NCI-H2029 treated with DMSO at 0.1 percent for 48 hours (cell line): Measurements from ENCODE around the gene GFY.

ENCODE experiments used
- DNase-seq: peaks from one replicate; lab custom pipeline; 2025; lab: John Stamatoyannopoulos, UW

Gene GFY, protein sequence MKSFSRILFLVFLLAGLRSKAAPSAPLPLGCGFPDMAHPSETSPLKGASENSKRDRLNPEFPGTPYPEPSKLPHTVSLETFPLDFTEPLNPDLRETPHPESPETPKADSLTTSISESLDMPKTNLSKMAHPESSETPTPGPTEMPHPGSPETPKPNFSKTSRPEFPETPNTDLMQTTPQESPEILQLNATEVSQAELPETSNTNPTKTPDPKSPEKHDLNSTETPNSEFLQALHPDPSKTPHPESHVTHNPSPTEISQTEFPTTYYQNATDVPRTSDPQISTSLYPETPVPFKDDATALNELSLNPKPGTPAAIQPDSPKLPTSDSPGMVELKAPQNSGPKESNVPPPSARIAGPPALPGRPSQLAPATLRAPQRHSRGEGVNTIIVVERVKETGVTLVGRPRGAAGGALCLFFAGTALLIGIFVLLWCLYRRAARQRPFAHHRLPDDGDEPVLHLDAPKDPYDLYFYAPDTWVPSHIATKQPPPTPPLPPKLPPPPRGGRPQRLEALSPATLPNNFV

DNA sequence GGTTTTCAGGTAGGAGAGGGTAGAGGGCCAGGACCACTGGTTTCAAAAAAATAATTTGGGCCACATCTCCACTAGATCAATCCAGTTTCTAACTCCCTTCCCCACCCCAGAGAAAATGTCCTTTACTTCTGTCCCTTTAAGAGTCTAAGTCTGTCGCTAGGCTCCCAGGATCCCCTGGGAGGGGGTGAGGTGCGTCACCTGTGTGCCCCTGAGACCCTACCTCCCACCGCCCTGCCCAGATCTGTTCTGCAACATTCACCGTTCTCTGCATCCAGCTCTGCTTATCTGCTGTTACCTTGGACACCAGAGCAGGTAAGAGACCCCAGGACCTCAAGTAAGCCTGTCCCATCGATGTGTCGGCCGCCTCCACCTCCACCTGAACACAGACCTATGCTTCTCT, at the start of gene GFY:
GFY (plus strand) TSS at position 211 of the 400 bp plus-strand sequence. CDS start 1,043 bp downstream, outside the sequence.
- DNase-seq, result no peak

DNA sequence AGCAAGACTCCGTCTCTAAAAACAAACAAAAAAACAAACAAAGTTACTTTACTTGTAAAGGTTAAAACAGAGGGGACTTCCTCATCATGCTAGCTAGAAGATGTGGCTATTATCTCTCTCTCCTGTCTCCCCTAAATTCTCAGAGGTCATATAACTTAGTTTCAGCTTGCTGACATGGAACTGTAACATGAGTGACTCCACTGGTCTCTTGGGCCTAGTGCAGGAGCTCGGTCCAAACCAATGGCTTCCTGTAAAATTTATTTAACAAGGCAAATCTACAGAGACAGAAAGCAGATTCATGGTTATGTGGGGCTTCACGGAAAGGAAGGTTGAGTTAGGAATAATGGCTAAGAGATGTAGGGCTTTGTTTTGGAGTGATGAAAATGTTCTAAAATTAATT, 46.7 kb upstream of the GFY start:
- no peak for DNase-seq

DNA sequence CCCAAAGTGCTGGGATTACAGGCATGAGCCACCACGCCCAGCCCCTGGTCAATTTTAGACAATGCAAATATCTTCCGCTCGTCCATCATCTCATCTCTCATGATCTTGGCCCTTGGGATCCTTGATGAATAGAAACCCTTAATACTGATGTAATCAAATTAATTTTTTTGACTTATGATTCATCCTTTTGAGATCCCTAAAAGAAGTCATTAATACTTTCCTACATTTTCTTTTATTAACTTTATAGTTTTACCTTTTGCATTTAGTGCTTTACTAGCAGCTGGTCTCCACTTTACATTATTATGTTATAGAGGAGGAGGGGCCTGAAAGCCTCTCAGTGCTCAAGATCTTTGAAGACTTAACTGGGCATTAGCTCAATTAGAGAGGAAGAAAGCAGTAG, 44.8 kb upstream of the GFY start:
- DNase-seq, result no peak

DNA sequence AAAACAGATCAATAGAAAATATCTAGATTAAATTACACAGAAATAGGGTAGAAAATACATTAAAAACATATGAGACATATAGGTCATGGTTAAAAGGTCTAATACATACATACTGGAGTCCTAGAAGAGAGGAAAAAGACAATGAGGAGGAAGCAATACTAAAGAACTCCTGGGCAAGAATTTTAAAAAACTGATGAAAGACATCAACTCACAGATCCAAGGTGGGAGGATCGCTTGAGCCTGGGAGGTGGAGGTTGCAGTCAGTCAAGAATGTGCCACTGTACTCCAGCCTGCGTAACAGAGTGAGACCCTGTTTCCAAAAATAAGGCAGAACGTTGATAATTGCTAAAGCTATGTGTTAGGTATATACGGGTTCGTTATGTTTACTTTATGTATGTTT, 42.5 kb upstream of the GFY start:
- no peak for DNase-seq

DNA sequence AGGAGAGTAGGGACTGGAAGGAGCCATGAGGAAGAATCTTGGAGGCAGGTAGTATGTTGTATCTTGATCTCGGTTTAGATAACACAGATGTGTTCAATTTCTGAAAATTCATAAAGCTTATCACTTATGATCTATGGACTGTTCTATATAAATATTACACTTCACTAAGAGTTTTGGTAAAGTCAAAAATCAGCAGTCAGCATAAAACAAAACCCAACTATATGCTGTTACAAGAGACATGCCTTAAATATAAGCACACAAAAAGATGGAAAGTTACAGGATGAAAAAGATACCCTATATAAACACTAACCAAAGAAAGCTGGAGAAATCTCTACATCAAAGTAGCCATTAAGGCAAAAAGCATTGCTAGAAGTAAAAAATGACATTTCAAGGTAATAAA, 41.6 kb upstream of the GFY start:
- DNase-seq, result no peak

DNA sequence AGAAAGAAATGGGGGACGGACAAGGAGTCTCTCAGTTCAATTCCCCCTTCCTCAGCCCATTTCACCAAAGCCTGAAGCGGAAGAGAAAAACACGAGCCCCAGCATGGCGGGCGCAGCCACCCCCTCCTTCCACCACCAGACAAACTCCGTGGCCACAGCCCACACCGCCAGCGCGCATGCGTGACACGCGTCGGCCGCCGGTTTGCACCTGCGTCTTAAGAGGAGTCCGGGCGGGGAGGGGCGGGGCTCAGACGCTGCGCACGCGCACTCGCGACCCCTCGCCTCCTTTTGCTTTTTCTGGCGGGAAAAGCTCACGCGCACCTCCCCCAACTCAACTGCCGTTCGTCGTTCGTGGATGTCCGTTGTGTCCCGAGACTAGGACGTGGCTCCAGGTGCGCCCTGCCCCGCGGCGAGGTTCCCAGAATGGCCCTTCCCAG, 37.2 kb upstream of the GFY start, which contains the start of gene KASH5:
KASH5 (plus strand) TSS at position 314 of the 437 bp plus-strand sequence. CDS start 2,635 bp downstream, outside the sequence.
- DNase-seq, result peak; percentile 31

DNA sequence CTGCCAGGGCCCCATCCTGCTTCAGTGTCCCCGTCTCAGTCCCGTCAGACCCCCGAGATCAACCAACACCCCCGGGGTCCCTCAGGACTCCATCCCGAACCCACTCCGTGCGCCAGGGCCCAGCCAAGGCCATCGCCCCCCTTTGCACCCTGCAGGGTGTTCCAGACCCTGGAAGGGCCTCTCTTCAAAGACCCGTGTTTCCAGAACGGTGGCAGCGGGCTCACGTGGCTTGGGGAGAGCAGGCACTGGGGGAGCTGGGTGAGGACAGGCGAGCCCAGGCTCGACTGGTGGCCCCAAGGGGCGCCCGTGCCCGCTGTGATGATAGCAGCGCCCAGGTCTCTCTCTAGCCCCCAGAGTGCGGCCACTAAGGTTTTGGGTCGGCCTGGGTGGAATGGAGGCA, 35.8 kb upstream of the GFY start:
- no peak for DNase-seq

DNA sequence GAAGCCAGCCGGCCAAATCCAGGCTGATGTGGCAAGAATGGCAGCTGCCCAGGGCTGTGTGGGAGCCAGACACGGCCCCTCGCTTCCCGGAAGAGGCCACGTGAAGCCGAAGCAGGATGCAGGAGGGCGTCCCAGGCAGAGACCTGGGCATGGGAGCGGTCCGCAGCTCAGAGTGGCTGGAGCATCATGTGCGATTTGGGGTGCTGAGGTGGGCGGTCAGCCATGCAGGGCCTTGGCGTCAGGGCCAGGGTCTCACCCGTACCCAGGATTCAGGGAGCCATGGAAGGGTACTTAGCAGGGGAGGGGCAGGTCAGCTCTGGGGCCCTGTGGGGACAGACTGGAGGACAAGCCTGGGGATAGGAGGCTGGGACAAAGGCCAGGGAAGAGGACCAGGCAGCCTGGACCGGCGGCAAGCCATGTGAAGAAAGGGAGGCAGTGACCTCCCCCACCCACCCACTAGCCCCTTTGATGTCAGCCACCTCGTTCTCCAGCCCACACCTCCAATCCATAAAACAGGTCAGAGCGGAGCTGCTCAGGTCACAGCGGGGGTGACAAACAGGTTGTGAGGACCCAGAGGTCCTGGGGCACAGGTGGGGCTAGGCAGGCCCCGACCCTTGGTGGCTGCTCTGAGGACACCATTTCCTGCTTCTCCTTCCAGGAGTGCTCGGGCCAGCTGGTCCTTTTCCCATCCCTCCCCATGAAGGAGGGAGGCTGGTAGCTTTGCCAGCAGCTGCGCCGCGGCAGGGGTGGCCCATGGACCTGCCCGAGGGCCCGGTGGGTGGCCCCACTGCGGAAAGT, 34.9 kb upstream of the GFY start:
- DNase-seq, result no peak

DNA sequence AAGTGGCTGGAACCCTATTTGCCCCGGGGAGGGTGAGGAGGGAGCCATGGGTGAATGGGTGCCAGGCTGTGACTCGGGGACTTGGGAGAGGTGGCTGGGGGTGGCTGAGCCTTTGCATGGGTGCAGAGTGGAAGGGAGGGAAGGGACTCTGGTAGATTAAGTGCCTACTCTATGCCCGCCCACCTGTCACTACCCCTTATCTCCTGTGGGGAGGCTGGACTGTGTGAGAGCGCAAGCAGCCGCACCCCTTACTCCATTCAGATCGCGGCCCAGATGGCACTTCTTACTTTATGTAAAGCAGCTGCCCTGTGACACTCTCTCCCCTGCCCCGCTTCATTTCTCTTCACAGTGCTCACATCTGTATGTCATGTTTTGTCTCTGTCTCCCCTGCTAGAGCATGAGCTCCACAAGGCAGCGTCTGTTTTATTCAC, 34.2 kb upstream of the GFY start:
- no peak for DNase-seq

DNA sequence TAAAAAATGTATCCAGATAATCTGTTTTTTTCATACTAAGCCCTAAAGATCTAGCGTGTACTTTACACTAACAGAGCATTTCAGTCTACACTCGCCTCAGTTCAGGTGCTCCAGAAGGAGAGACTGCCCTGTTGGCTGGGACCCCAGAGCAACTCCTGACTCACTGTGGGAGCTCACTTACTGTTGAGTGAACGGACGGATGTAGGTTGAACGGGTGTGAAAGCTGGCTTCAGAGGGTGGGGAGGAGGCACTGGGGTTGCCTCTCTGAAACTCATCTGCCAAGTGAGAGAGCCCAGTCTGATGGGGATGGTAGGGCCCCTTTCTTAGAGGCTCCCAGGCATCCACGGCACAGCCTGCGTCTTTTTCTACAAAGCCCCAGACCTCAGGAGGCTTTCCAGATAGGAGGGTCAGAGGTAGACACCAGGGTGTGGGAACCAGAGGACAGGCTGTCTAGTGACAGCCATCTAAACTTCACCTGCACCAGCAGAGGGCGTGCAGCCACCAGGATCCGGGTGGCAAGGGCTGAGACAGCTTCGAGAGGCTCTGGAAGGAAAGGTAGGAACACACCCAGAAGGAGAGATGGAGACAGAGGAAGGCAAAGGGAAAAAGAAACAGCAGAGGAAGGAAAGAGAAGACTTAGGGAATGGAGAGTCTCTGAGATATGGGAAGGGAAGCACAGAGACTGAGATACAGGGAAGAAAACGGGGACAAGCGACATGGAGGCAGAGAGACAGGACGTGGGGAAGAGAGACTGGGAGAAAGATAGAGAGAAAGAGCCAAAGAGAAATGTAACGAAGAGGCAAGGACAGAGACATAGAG, 33.4 kb upstream of the GFY start:
- DNase-seq, result peak; percentile 81

DNA sequence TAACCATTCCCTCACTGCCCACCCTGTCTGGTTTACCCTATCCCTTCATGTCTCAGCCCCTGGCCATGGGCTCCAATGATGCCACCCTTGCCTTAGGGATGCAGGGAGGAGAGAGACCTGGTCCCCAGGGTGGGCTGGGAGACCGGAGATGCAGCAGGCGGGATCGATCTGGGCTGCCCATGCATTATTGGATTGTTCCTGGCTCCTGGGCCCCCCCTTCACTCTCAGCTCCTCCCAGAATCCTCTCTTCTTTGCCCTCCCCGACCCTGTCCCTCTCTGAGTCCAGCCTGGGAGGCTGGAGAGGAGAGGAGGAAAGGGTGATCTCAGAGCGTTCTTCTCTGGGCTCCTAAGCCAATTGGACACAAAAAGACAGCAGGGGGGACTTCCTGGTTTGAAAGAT, 31.3 kb upstream of the GFY start:
- no peak for DNase-seq

DNA sequence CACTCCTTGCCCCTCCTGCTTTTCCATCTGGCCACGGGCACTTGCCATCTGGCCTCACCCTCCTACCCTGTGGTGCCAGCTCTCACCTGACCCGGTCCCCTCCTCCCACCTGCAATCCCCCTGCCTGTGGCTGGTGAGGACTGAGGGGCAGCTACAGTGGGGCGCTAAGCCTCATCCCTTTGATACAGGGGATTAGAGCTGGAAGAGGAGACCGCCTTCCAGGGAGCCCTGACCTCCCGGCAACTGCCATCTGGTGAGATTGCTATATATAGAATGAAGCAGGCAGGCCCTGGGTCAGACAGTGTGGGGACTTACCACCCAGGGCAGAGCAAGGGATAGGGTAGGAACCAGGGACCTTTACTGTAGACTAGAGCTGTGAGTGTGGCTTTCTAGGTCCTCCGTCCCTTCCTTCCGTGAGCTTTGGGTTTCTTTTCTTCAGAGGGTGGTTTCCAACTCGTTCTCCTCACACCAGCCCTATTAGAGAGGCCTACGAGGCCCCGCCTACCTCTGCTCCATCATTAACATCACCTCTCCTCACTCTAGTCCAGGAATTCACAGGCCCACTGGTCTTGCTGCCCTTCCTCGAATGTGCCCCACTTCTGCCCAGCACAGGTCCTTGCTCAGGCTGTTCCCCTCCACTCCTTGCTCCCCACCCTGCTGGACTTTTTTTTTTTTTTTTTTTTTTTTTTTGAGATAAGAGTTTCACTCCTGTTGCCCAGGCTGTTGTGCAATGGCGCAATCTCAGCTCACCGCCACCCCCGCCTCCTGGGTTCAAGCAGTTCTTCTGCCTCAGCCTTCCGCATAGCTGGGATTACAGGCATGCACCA, 29.4 kb upstream of the GFY start:
- no peak for DNase-seq

DNA sequence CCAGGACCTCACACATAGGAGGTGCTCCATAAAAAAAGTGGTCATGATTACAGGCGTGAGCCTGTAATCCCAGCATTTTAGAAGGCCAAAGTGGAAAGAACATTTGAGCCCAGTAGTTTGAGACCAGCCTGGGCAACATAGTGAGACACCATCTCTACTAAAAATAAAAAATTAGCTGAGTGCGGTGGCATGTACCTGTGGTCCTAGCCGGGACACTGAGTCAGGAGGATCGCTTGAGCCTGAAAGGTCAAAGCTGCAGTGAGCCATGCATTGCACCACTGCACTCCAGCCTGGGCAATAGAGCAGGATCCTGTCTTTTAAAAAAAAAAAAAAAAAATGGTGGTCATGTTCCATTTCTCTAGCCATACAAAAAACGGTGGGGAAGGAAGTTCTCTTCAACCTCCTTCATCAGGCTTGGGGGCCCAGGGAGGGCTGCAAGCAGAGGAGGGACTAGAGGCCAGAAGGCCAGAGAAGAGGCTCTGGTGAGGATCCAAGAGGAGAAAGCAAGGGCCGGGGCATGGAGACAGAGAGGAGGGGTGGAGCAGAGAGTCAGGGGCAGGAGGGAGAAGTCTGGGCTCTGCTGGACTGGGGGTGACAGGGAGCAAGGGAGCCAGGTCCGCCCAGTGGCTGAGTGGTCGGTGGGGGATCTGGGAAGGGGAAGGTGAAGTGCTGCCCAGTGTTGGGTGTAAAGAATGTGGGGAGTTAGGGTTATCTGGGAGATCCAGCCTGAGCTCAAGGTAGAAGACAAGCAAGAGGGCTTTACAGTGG, 28.3 kb upstream of the GFY start:
- DNase-seq, result no peak

DNA sequence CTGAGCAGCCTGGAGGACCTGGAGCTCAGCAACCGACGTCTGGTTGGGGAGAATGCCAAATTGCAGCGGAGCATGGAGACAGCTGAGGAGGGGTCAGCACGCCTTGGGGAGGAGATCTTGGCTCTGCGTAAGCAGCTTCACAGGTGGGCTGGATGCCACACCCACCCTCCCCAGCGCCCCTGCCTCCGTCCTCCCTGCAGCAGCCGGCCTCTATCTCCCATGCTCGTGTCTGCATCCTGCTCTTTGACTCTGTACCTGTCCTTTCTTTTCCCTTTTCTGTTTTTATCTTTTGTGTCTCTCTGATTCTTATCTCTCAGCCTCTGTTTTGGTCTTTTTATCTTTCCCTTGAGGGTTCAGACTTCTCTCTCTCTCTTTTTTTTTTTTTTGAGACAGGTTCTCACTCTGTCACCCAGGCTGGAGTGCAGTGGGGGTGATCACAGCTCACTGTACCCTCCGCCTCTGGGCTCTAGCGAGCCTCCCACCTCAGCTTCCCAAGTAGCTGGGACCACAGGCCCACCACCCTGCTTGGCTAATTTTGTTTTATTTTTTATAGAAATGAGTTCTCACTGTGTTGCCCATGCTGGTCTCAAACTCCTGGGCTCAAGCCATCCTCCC, 27.1 kb upstream of the GFY start:
- DNase-seq, result no peak

DNA sequence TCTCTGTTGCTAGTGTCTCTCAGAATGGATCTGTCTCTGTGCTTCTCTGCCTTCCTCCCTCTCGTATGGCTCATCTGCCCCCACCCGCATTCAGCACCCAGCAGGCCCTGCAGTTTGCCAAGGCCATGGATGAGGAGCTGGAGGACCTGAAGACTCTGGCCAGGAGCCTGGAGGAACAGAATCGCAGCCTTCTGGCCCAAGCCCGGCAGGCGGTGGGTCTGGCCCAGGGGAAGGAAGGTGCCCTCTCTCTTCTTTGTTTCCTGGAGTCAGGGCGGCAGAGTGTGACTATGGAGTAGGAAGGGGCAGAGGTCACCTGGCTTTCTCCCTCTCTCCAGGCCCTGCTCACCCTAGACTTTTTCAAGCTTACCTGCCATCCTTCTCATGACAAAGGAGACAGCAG, 26.3 kb upstream of the GFY start:
- DNase-seq, result no peak

DNA sequence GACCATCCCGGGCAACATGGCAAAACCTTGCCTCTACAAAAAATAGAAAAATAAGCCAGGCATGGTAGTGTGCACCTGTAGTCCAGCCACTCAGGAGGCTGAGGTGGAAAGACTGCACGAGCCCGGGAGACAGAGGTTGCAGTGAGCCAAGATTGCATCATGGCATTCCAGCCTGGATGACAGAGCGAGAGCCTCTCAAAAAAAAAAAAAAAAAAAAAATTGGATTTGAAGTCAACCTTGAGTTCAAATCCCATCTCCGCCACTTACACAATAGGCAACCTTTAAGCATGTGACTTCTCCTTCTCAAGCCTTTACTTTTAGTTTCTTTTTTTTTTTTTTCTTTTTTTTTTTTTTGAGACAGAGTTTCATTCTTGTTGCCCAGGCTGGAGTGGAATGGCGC, 25.2 kb upstream of the GFY start:
- no peak for DNase-seq

DNA sequence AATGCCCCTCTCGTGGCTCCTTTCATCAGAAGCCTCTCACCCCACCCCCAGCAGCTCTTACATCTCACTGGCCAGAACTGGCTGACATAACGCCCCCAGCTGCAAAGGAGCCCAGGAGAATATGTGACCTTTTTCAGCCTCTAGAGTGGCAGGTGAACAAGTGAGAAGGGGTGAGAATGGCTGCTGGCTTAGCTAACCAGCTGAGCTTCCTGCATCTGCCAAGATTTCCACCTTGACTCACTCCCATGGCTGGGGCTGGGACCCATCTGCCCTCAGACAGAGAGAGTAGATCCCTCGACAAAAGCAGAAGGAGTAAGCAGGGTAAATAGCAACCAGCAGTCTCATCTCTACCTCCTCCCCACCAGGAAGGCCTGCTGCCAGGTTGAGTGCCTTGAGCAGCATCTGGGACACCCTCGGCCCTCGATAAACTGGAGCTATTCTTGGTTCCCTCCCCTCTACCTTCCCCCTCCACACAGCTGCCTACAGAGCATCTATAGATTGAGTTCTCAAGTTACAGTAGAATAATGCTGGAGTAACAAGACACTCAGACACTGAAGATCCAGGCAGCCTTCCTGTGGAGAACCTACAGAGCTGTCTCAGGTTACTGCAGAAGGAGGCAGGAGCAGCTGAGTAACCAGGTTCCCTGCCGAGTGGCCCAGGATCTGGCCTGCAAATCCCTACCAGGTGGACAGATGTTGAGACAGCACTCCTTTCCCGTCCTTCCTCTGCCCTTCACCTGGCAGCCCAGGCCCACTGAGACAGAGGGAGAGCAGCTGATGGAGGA, 21.6 kb upstream of the GFY start:
- peak; percentile 91 for DNase-seq

DNA sequence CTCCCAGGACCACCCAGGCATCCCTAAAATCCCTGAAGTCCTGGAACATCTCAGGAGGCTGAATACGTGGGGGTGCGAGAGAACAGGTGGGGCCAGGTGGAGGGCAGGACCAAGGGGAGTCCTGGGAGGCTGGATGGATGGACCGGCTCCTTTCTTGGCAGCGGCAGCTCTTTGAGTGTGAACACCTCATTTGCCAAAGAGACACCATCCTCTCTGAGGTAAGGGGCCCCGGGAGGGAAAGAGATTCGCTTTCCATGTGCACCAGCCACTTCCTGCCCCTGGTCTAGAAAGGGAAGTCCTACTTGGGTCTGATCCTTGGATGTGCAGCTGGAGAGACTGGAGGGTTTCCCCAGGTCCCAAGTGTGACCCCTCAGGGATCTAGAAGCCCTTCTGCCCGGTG, 18.1 kb upstream of the GFY start:
- DNase-seq, result no peak

DNA sequence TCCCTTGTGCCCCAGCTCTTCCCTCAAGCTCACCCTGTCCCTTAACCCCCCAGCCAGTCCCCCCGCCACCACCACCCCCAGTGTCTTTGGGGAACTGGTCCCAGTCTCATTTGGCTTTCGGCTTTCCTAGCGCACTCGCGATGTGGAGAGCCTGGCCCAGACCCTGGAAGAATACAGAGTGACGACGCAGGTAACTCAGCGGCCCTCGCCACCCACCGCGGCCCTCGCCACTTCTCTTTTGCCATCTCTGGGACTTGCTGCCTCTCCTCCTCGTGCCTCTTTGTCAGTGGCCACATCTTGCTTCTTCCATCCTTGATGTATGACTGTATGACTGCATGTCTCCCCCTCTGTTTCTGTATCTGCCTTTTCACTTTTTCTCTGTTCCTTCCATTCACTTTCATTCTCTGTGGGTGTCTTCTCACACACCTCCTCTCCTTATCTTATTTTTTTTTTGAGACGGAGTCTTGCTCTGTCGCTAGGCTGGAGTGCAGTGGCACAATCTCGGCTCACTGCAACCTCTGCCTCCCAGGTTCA, 17.6 kb upstream of the GFY start:
- DNase-seq, result no peak
